ENCODE data around the gene ZNF774. TPM values are rescaled to one million over a fixed set of nuclear protein-coding genes. Genes with fewer than 3 reads are reported as not detected.

Gene ZNF774
- total and polyA plus RNA-seq, 2 of the 13 experiments (the other 11 are each of a cell fraction or from before 2014, with no cell fraction given), result 0.59 to 1.4 TPM

- no peaks in the 10 kb centered on the region for H3K36me3 ChIP-seq (replicated peaks in 1 of 2; ENCODE audit: control insufficient read depth in 1 of 2, insufficient read depth in 2 of 2, low read length in 2 of 2)
- no peak overlapping the region for H2AFZ ChIP-seq (ENCODE audit: low read length)
- no peaks in the 10 kb centered on the region for H4K20me1 ChIP-seq (ENCODE audit: insufficient read depth, low read length)
- DNase-seq (ENCODE audit: low spot score), result no peak
- ChIA-PET POLR2A (interaction anchor here (1.0 kb wide), 1 partner anchor 20 kb away, joined by 3 read pairs; the partner anchor contains the start of gene IQGAP1), CTCF (ENCODE audit: low intra/inter-chr PET ratio, low total read pairs) (no interaction called here)
- H3K27ac ChIP-seq (ENCODE audit: extremely low read length, insufficient read depth, low read length), result no peak overlapping the region
- no peak for FAIRE-seq
- no peak overlapping the region for H3K9ac ChIP-seq (ENCODE audit: insufficient read depth, low read depth, low read length)
- peaks cover 32% of the 10 kb centered on the region for H3K79me2 ChIP-seq (ENCODE audit: insufficient read depth, low read length)
- intact Hi-C loops (cut with micrococcal nuclease; ENCODE audit: unreplicated experiment) (no loop called here), in situ Hi-C loops (cut with HindIII; ENCODE audit: extremely low pct_ligation_motif_present, low pct_unique_long_range_greater_than_20kb) (no loop called here)
- no peaks in the 10 kb centered on the region for H3K27me3 ChIP-seq (ENCODE audit: control insufficient read depth in 1 of 2, insufficient read depth in 2 of 2, low read length in 2 of 2)
- BruUV-seq (replicated peaks), result no TSS peak
- no peak for TF ChIP-seq HBP1 (CRISPR knock-in tag; IDR thresholded peaks at IDR 0.05; ENCODE audit: low read depth)
- no peak for TF ChIP-seq HOXD1 (CRISPR knock-in tag; IDR thresholded peaks at IDR 0.05)
- no peak for ATAC-seq
- H3K9me3 ChIP-seq (ENCODE audit: low read length), result no peaks in the 10 kb centered on the region
- 93% methylated on average over 2 of the region's 2 CpGs for WGBS (ENCODE audit: low lambda C conversion rate)
- H3K4me2 ChIP-seq (ENCODE audit: low read depth, low read length), result no peak overlapping the region
- H3K4me3 ChIP-seq (replicated peaks in 1 of 3; ENCODE audit: insufficient read depth in 1 of 3, low read depth in 2 of 3, low read length in 3 of 3), result no peak overlapping the region
- H3K4me1 ChIP-seq (ENCODE audit: insufficient read depth, low read length), result peaks cover 1% of the 10 kb centered on the region; the same call in 1 of the 2 replicates
Observed at GRCh38 chr15:90407871-90408317, 55.8 kb downstream of the ZNF774 start.

GRCh38 chr15:90408657-90409056, 56.6 kb downstream of the ZNF774 start:
- in situ Hi-C loops (cut with HindIII; ENCODE audit: extremely low pct_ligation_motif_present, low pct_unique_long_range_greater_than_20kb) (no loop called here), intact Hi-C loops (cut with micrococcal nuclease; ENCODE audit: unreplicated experiment) (no loop called here)
- H3K4me2 ChIP-seq (ENCODE audit: low read depth, low read length), result no peak overlapping the region
- H3K4me1 ChIP-seq (ENCODE audit: insufficient read depth, low read length), result no peaks in the 10 kb centered on the region
- H3K79me2 ChIP-seq (ENCODE audit: insufficient read depth, low read length), result peaks cover 26% of the 10 kb centered on the region
- BruUV-seq (replicated peaks), result no TSS peak
- H2AFZ ChIP-seq (ENCODE audit: low read length), result no peak overlapping the region
- H3K9ac ChIP-seq (ENCODE audit: insufficient read depth, low read depth, low read length), result no peak overlapping the region
- H3K27ac ChIP-seq (ENCODE audit: extremely low read length, insufficient read depth, low read length), result no peak overlapping the region
- no peak overlapping the region for H3K4me3 ChIP-seq (replicated peaks in 1 of 3; ENCODE audit: insufficient read depth in 1 of 3, low read depth in 2 of 3, low read length in 3 of 3)
- ChIA-PET CTCF (ENCODE audit: low intra/inter-chr PET ratio, low total read pairs) (no interaction called here), POLR2A (no interaction called here)
- H3K36me3 ChIP-seq (replicated peaks in 1 of 2; ENCODE audit: control insufficient read depth in 1 of 2, insufficient read depth in 2 of 2, low read length in 2 of 2), result no peaks in the 10 kb centered on the region
- no peak for ATAC-seq
- no peak for DNase-seq (ENCODE audit: low spot score)
- 94% methylated on average over 3 of the region's 3 CpGs for WGBS (ENCODE audit: low lambda C conversion rate)
- no peak for FAIRE-seq
- H3K27me3 ChIP-seq (ENCODE audit: control insufficient read depth in 1 of 2, insufficient read depth in 2 of 2, low read length in 2 of 2), result no peaks in the 10 kb centered on the region
- no peaks in the 10 kb centered on the region for H4K20me1 ChIP-seq (ENCODE audit: insufficient read depth, low read length)
- H3K9me3 ChIP-seq (ENCODE audit: low read length), result no peaks in the 10 kb centered on the region
- TF ChIP-seq ARNT2 (CRISPR knock-in tag; IDR thresholded peaks at IDR 0.05; ENCODE audit: low read depth) (no peak), ZNF781 (CRISPR knock-in tag; IDR thresholded peaks at IDR 0.05; ENCODE audit: borderline replicate concordance, not compliant biosample characterization) (no peak), NCOR1 (IDR thresholded peaks at IDR 0.05; ENCODE audit: borderline replicate concordance, low read length) (no peak), ZNF44 (CRISPR knock-in tag; IDR thresholded peaks at IDR 0.05) (no peak), ZNF772 (CRISPR knock-in tag; IDR thresholded peaks at IDR 0.05) (no peak), ZNF784 (CRISPR knock-in tag; IDR thresholded peaks at IDR 0.05; ENCODE audit: borderline replicate concordance) (no peak), SPEN (CRISPR knock-in tag; IDR thresholded peaks at IDR 0.05; ENCODE audit: low read depth) (no peak), SNRNP70 (IDR thresholded peaks at IDR 0.05; ENCODE audit: low read depth, low read length) (no peak), SIX4 (CRISPR knock-in tag; IDR thresholded peaks at IDR 0.05) (no peak), NFIB (CRISPR knock-in tag; IDR thresholded peaks at IDR 0.05; ENCODE audit: borderline replicate concordance) (no peak), ZFP36L2 (CRISPR knock-in tag; IDR thresholded peaks at IDR 0.05) (no peak), ZNF264 (CRISPR knock-in tag; IDR thresholded peaks at IDR 0.05) (no peak), ZNF296 (CRISPR knock-in tag; conservative IDR thresholded peaks at IDR 0.05) (no peak), FOXJ3 (CRISPR knock-in tag; IDR thresholded peaks at IDR 0.05; ENCODE audit: borderline replicate concordance) (no peak), SIN3A (IDR thresholded peaks at IDR 0.05; ENCODE audit: borderline replicate concordance, low read depth, low read length) (no peak), ZNF577 (CRISPR knock-in tag; IDR thresholded peaks at IDR 0.05; ENCODE audit: borderline replicate concordance, low read depth) (no peak)
